Parathyroid adenoma (tissue), 2 donors: Measurements from ENCODE around the gene SLC25A36.

Experiments used
- H2AFZ ChIP-seq: fragments of 300-600 bp; sonication (generic); one replicate; pipeline ENCODE4 v1.7.0; 2017; ENCODE audit warnings: antibody characterized with exemption, mild to moderate bottlenecking
- H3K27ac ChIP-seq: fragments of 300-600 bp; sonication (generic); one replicate; pipeline ENCODE4 v1.7.0; 2017
- H3K27me3 ChIP-seq: fragments of 300-600 bp; sonication (generic); one replicate; pipeline ENCODE4 v1.7.0; 2017; ENCODE audit warnings: low read length; ENCODE audit not compliant: control insufficient read depth, insufficient read depth
- H3K36me3 ChIP-seq: fragments of 300-600 bp; sonication (generic); one replicate; pipeline ENCODE4 v1.7.0; 2017; ENCODE audit warnings: low read length; ENCODE audit not compliant: control insufficient read depth, insufficient read depth
- H3K4me1 ChIP-seq: fragments of 300-600 bp; sonication (generic); one replicate; pipeline ENCODE4 v1.7.0; 2017; ENCODE audit warnings: control low read depth
- H3K4me2 ChIP-seq: fragments of 300-600 bp; sonication (generic); one replicate; pipeline ENCODE4 v1.7.0; 2017; ENCODE audit warnings: low read length
- H3K4me3 ChIP-seq: fragments of 300-600 bp; sonication (generic); one replicate; pipeline ENCODE4 v1.7.0; 2017; ENCODE audit warnings: low read depth, low read length
- H3K79me2 ChIP-seq: fragments of 300-600 bp; sonication (generic); one replicate; pipeline ENCODE4 v1.7.0; 2017; ENCODE audit warnings: control low read depth
- H3K9ac ChIP-seq: fragments of 300-600 bp; sonication (generic); one replicate; pipeline ENCODE4 v1.7.0; 2017; ENCODE audit warnings: mild to moderate bottlenecking
- H3K9me3 ChIP-seq: fragments of 300-600 bp; sonication (generic); one replicate; pipeline ENCODE4 v1.7.0; 2017; ENCODE audit warnings: low read length; ENCODE audit not compliant: control insufficient read depth
- CTCF ChIP-seq: fragments of 300-600 bp; sonication (generic); IDR thresholded peaks from one replicate; pipeline ENCODE4 v1.7.0; 2017; ENCODE audit warnings: antibody characterized with exemption, mild to moderate bottlenecking
- donor health status: primary hyperparathyroidism.

SLC25A36 gene

GRCh38 chr3:140927279-140928069 lies 14.2 kb upstream of the SLC25A36 start:
- Histone ChIP-seq H3K79me2 (no peaks in the 10 kb centered on the region), H3K4me2 (no peak overlapping the region), H3K27me3 (no peaks in the 10 kb centered on the region), H3K36me3 (no peaks in the 10 kb centered on the region), H3K4me3 (no peak overlapping the region), H3K9me3 (no peaks in the 10 kb centered on the region), H2AFZ (peak overlapping the region; percentile 35), H3K9ac (no peak overlapping the region), H3K27ac (no peak overlapping the region), H3K4me1 (no peaks in the 10 kb centered on the region)
- no peak for TF ChIP-seq CTCF

- Histone ChIP-seq H3K36me3 (no peaks in the 10 kb centered on the region), H2AFZ (no peak overlapping the region), H3K27me3 (no peaks in the 10 kb centered on the region), H3K4me3 (no peak overlapping the region), H3K4me1 (no peaks in the 10 kb centered on the region), H3K9me3 (no peaks in the 10 kb centered on the region), H3K27ac (no peak overlapping the region), H3K4me2 (no peak overlapping the region), H3K9ac (no peak overlapping the region), H3K79me2 (no peaks in the 10 kb centered on the region)
- TF ChIP-seq CTCF: no peak
Observed at GRCh38 chr3:140929446-140929845, 12.2 kb upstream of the SLC25A36 start.

GRCh38 chr3:140931016-140931454 lies 10.6 kb upstream of the SLC25A36 start:
- H3K4me2 ChIP-seq: no peak overlapping the region
- H3K9me3 ChIP-seq: no peaks in the 10 kb centered on the region
- no peak for TF ChIP-seq CTCF
- no peak overlapping the region for H3K4me3 ChIP-seq
- H3K79me2 ChIP-seq: no peaks in the 10 kb centered on the region
- no peak overlapping the region for H2AFZ ChIP-seq
- no peak overlapping the region for H3K9ac ChIP-seq
- no peaks in the 10 kb centered on the region for H3K27me3 ChIP-seq
- H3K36me3 ChIP-seq: no peaks in the 10 kb centered on the region
- H3K27ac ChIP-seq: no peak overlapping the region
- H3K4me1 ChIP-seq: no peaks in the 10 kb centered on the region

DNA sequence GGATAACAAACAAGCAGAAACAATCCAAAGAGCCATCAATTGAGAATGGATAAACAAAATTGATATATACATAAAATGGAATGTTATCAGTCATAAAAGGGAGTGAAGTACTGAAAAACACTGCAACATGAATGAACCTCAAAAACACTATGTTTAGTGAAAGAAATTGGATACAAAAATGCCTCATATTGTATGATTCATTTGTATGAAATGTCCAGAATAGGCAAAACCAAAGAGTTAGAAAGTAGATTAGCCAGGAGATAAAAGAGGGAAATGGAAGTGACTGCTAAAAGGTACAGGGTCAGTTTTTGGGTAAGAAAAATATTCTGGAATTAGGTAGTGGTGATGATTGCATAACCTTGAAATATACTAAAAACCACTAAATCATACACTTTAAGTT lies 9.8 kb upstream of the SLC25A36 start:
- Histone ChIP-seq H3K36me3 (no peaks in the 10 kb centered on the region), H3K27ac (no peak overlapping the region), H3K79me2 (no peaks in the 10 kb centered on the region), H3K4me3 (no peak overlapping the region), H3K9ac (no peak overlapping the region), H3K27me3 (no peaks in the 10 kb centered on the region), H3K4me1 (no peaks in the 10 kb centered on the region), H2AFZ (no peak overlapping the region), H3K9me3 (no peaks in the 10 kb centered on the region), H3K4me2 (no peak overlapping the region)
- TF ChIP-seq CTCF: no peak

GRCh38 chr3:140933109-140933508 lies 8.5 kb upstream of the SLC25A36 start:
- H3K27me3 ChIP-seq: no peaks in the 10 kb centered on the region
- H3K9me3 ChIP-seq: no peaks in the 10 kb centered on the region
- no peaks in the 10 kb centered on the region for H3K79me2 ChIP-seq
- no peak overlapping the region for H2AFZ ChIP-seq
- no peaks in the 10 kb centered on the region for H3K4me1 ChIP-seq
- no peaks in the 10 kb centered on the region for H3K36me3 ChIP-seq
- no peak overlapping the region for H3K4me3 ChIP-seq
- no peak overlapping the region for H3K27ac ChIP-seq
- H3K4me2 ChIP-seq: no peak overlapping the region
- no peak overlapping the region for H3K9ac ChIP-seq
- no peak for TF ChIP-seq CTCF
